Measurements from ENCODE around the gene MYH16. TPM values are rescaled to one million over a fixed set of nuclear protein-coding genes. Genes with fewer than 3 reads are reported as not detected.

Gene MYH16
- total and polyA plus RNA-seq, 10 of the 15 experiments (the other 5 are each of a cell fraction or from before 2014, with no cell fraction given) = 0.03 to 0.33 (median 0.04) TPM; not detected in 3

GRCh38 chr7:99238558-99239341 is 33.9 kb upstream of the MYH16 start (continued):
- no peak for TF ChIP-seq SP1 (IDR thresholded peaks at IDR 0.05; ENCODE audit: low read depth, low read length)
- no peak for TF ChIP-seq MLLT1 (IDR thresholded peaks at IDR 0.05)
- TF ChIP-seq MXI1 (IDR thresholded peaks at IDR 0.05; ENCODE audit: low read depth, low read length) = no peak
- no peak for TF ChIP-seq ZNF217 (IDR thresholded peaks at IDR 0.05)
- no peak for TF ChIP-seq NR2C2 (IDR thresholded peaks at IDR 0.05; ENCODE audit: borderline replicate concordance, control insufficient read depth, insufficient read length, low read depth)
- no peak for TF ChIP-seq PBX3 (IDR thresholded peaks at IDR 0.05; ENCODE audit: insufficient replicate concordance, low read depth, low read length)
- no peak for TF ChIP-seq BHLHE40 (IDR thresholded peaks at IDR 0.05; ENCODE audit: borderline replicate concordance in 1 of 2, low read depth in 2 of 2, low read length in 1 of 2)
- TF ChIP-seq NR2C1 (IDR thresholded peaks at IDR 0.05) = no peak
- no peak for TF ChIP-seq TARDBP (IDR thresholded peaks at IDR 0.05; ENCODE audit: borderline replicate concordance)
- no peak for TF ChIP-seq ZZZ3 (IDR thresholded peaks at IDR 0.05; ENCODE audit: control insufficient read depth, insufficient read length, low read depth)
- no peak for TF ChIP-seq ZBTB40 (IDR thresholded peaks at IDR 0.05; ENCODE audit: borderline replicate concordance)
- TF ChIP-seq EZH2 (IDR thresholded peaks at IDR 0.05; ENCODE audit: borderline replicate concordance, control insufficient read depth, low read depth, low read length) = no peak
